ENCODE data around the gene IL3. TPM values are rescaled to one million over a fixed set of nuclear protein-coding genes. Genes with fewer than 3 reads are reported as not detected.
"Not testable (repeated sequence)": the region's sequence is repeated elsewhere in the genome, so short reads cannot be mapped to it uniquely, and the experiment has no call there.

Gene IL3
- polyA plus RNA-seq, 1 donor from 2014 or later: not detected

GRCh38 chr5:132098621-132099020 is 38.2 kb downstream of the IL3 start:
- H3K36me3 Mint-ChIP-seq: no peaks in the 10 kb centered on the region
- no peaks in the 10 kb centered on the region for H3K27me3 Mint-ChIP-seq
- peak overlapping the region in 1 of 3 donors; percentile 0 for H3K27ac Mint-ChIP-seq
- peaks cover 36 to 60% (median 45%) of the 10 kb centered on the region in 3 donors for H3K4me1 Mint-ChIP-seq
- peak overlapping the region in 1 of 4 donors; percentile 30 for H3K4me3 Mint-ChIP-seq
- no peaks in the 10 kb centered on the region for H3K9me3 Mint-ChIP-seq

- Mint-ChIP-seq H3K27me3 (no peaks in the 10 kb centered on the region), H3K27ac (peak overlapping the region in 2 of 3 donors; percentile 2), H3K9me3 (no peaks in the 10 kb centered on the region), H3K36me3 (no peaks in the 10 kb centered on the region), H3K4me3 (peak overlapping the region in 2 of 4 donors; percentile 6 to 30), H3K4me1 (peaks cover 41 to 63% (median 51%) of the 10 kb centered on the region in 3 donors)
Observed at GRCh38 chr5:132099076-132099748, 38.8 kb downstream of the IL3 start.

GRCh38 chr5:132099905-132100304 is 39.5 kb downstream of the IL3 start:
- no peaks in the 10 kb centered on the region for H3K36me3 Mint-ChIP-seq
- H3K9me3 Mint-ChIP-seq: no peaks in the 10 kb centered on the region
- H3K27ac Mint-ChIP-seq: peak overlapping the region in 1 of 3 donors; percentile 2
- no peaks in the 10 kb centered on the region for H3K27me3 Mint-ChIP-seq
- H3K4me3 Mint-ChIP-seq: peak overlapping the region in 2 of 4 donors; percentile 6 to 83
- peaks cover 48 to 67% (median 55%) of the 10 kb centered on the region in 3 donors for H3K4me1 Mint-ChIP-seq

GRCh38 chr5:132100672-132101261 is 40.3 kb downstream of the IL3 start:
- peak overlapping the region in 2 of 3 donors; percentile 3 to 46 for H3K27ac Mint-ChIP-seq
- H3K36me3 Mint-ChIP-seq: no peaks in the 10 kb centered on the region
- H3K9me3 Mint-ChIP-seq: no peaks in the 10 kb centered on the region
- H3K27me3 Mint-ChIP-seq: no peaks in the 10 kb centered on the region
- H3K4me3 Mint-ChIP-seq: peak overlapping the region in 3 of 4 donors; percentile 59 to 86 (median 83)
- peaks cover 49 to 60% (median 50%) of the 10 kb centered on the region in 3 donors for H3K4me1 Mint-ChIP-seq

- Mint-ChIP-seq H3K9me3 (no peaks in the 10 kb centered on the region), H3K4me1 (peaks cover 46 to 60% (median 50%) of the 10 kb centered on the region in 3 donors), H3K36me3 (no peaks in the 10 kb centered on the region), H3K4me3 (peak overlapping the region in 3 of 4 donors; percentile 59 to 86 (median 83)), H3K27me3 (no peaks in the 10 kb centered on the region), H3K27ac (peak overlapping the region in 2 of 3 donors; percentile 3 to 7)
Observed at GRCh38 chr5:132101385-132101880, 41.0 kb downstream of the IL3 start.

- H3K4me3 Mint-ChIP-seq: peak overlapping the region in 3 of 4 donors; percentile 7 to 65 (median 30)
- H3K4me1 Mint-ChIP-seq: peaks cover 46 to 64% (median 50%) of the 10 kb centered on the region in 3 donors
Observed at GRCh38 chr5:132102101-132102701, 41.7 kb downstream of the IL3 start.

GRCh38 chr5:132102944-132103331 is 42.5 kb downstream of the IL3 start:
- H3K27ac Mint-ChIP-seq: peak overlapping the region in 2 of 3 donors; percentile 76 to 86
- H3K4me1 Mint-ChIP-seq: peaks cover 50 to 64% (median 50%) of the 10 kb centered on the region in 3 donors
- H3K4me3 Mint-ChIP-seq: peak overlapping the region in 2 of 4 donors; percentile 31 to 83
- peaks cover 0 to 1% (median 0%) of the 10 kb centered on the region in 3 donors for H3K9me3 Mint-ChIP-seq
- no peaks in the 10 kb centered on the region for H3K27me3 Mint-ChIP-seq
- H3K36me3 Mint-ChIP-seq: no peaks in the 10 kb centered on the region

More at GRCh38 chr5:132102101-132102701, 41.7 kb downstream of the IL3 start:
- Mint-ChIP-seq H3K27me3 (no peaks in the 10 kb centered on the region), H3K36me3 (no peaks in the 10 kb centered on the region), H3K9me3 (no peaks in the 10 kb centered on the region), H3K27ac (peak overlapping the region in 2 of 3 donors; percentile 5 to 7)

GRCh38 chr5:132103332-132103951 is 43.0 kb downstream of the IL3 start:
- Mint-ChIP-seq H3K4me1 (peaks cover 50 to 64% (median 50%) of the 10 kb centered on the region in 3 donors), H3K4me3 (peak overlapping the region in 3 of 4 donors; percentile 1 to 83 (median 47)), H3K27me3 (no peaks in the 10 kb centered on the region), H3K9me3 (peaks cover 0 to 1% (median 0%) of the 10 kb centered on the region in 3 donors), H3K36me3 (no peaks in the 10 kb centered on the region), H3K27ac (peak overlapping the region; percentile 2 to 90 (median 76))

- Mint-ChIP-seq H3K36me3 (no peaks in the 10 kb centered on the region), H3K27me3 (no peaks in the 10 kb centered on the region), H3K27ac (peak overlapping the region; percentile 2 to 90 (median 68)), H3K4me3 (peak overlapping the region; percentile 1 to 83 (median 63)), H3K9me3 (peaks cover 0 to 3% (median 0%) of the 10 kb centered on the region in 3 donors), H3K4me1 (peaks cover 46 to 61% (median 47%) of the 10 kb centered on the region in 3 donors)
Observed at GRCh38 chr5:132103969-132104391, 43.5 kb downstream of the IL3 start.

GRCh38 chr5:132104556-132104955 is 44.1 kb downstream of the IL3 start:
- Mint-ChIP-seq H3K27ac (peak overlapping the region in 1 of 3 donors; percentile 68), H3K27me3 (no peaks in the 10 kb centered on the region), H3K4me1 (peaks cover 40 to 55% (median 42%) of the 10 kb centered on the region in 3 donors), H3K36me3 (no peaks in the 10 kb centered on the region), H3K9me3 (peaks cover 0 to 3% (median 0%) of the 10 kb centered on the region in 3 donors), H3K4me3 (peak overlapping the region in 2 of 4 donors; percentile 21 to 47)

GRCh38 chr5:132105688-132106087 is 45.2 kb downstream of the IL3 start:
- Mint-ChIP-seq H3K27ac (no peak overlapping the region), H3K9me3 (peaks cover 0 to 3% (median 0%) of the 10 kb centered on the region in 3 donors), H3K4me1 (peaks cover 33 to 48% (median 36%) of the 10 kb centered on the region in 3 donors), H3K27me3 (no peaks in the 10 kb centered on the region), H3K36me3 (peaks cover 3% of the 10 kb centered on the region), H3K4me3 (no peak overlapping the region)

- not testable (repeated sequence) for H3K27me3 Mint-ChIP-seq, H3K36me3 Mint-ChIP-seq, H3K27ac Mint-ChIP-seq
- Mint-ChIP-seq H3K4me3 (peak overlapping the region in 1 of 4 donors; percentile 67), H3K9me3 (peaks cover 0 to 10% (median 3%) of the 10 kb centered on the region in 3 donors), H3K4me1 (peaks cover 20 to 25% (median 21%) of the 10 kb centered on the region in 3 donors)
Observed at GRCh38 chr5:132108495-132108894, 48.0 kb downstream of the IL3 start.

- not testable (repeated sequence) for H3K36me3 Mint-ChIP-seq, H3K27ac Mint-ChIP-seq, H3K4me3 Mint-ChIP-seq, H3K27me3 Mint-ChIP-seq
- Mint-ChIP-seq H3K4me1 (peaks cover 15 to 20% (median 18%) of the 10 kb centered on the region in 3 donors), H3K9me3 (peaks cover 0 to 10% (median 3%) of the 10 kb centered on the region in 3 donors)
Observed at GRCh38 chr5:132108957-132109356, 48.5 kb downstream of the IL3 start.

- peaks cover 3% of the 10 kb centered on the region for H3K36me3 Mint-ChIP-seq
- peaks cover 9 to 17% (median 13%) of the 10 kb centered on the region in 3 donors for H3K4me1 Mint-ChIP-seq
- no peak overlapping the region for H3K4me3 Mint-ChIP-seq
- H3K27ac Mint-ChIP-seq: peak overlapping the region in 1 of 3 donors; percentile 17
- H3K9me3 Mint-ChIP-seq: peaks cover 0 to 10% (median 3%) of the 10 kb centered on the region in 3 donors
- no peaks in the 10 kb centered on the region for H3K27me3 Mint-ChIP-seq
Observed at GRCh38 chr5:132109494-132110053, 49.1 kb downstream of the IL3 start.

Data from IgD-negative memory B cell (primary cell).